Liver (tissue), 9 donors: ENCODE data around the gene HSPB3. TPM values are rescaled to one million over a fixed set of nuclear protein-coding genes. Genes with fewer than 3 reads are reported as not detected.

ENCODE experiments used
- DNase-seq: peaks from one replicate; pipeline ENCODE4 v3.0.0-alpha.2; 2017; ENCODE audit warnings: low spot score
- H3K27ac ChIP-seq, 2 donors: one replicate each; pipeline ENCODE4 v1.7.0; 2013; ENCODE audit warnings: inconsistent platforms in 2 of 2, low read length in 2 of 2, control low read depth in 1 of 2, low read depth in 1 of 2, mild to moderate bottlenecking in 1 of 2
- H3K27me3 ChIP-seq, 4 donors: one replicate each; pipeline versions ENCODE4 v1.6.1 to v1.7.0; 2013; ENCODE audit warnings: low read length in 3 of 4, inconsistent platforms in 1 of 4, mild to moderate bottlenecking in 1 of 4, moderate library complexity in 1 of 4; ENCODE audit not compliant: control insufficient read depth in 4 of 4, insufficient read depth in 4 of 4
- H3K36me3 ChIP-seq, 4 donors: one replicate each; pipeline versions ENCODE4 v1.6.1 to v1.7.0; 2013; ENCODE audit warnings: low read length in 3 of 4, mild to moderate bottlenecking in 3 of 4, low read depth in 1 of 4, moderate library complexity in 1 of 4; ENCODE audit not compliant: control insufficient read depth in 4 of 4, insufficient read depth in 3 of 4
- H3K4me1 ChIP-seq, 4 donors: one replicate each; pipeline versions ENCODE4 v1.6.1 to v1.7.0; 2013; ENCODE audit warnings: low read length in 3 of 4, mild to moderate bottlenecking in 3 of 4, moderate library complexity in 1 of 4; ENCODE audit not compliant: control insufficient read depth in 4 of 4, insufficient read depth in 4 of 4
- H3K4me3 ChIP-seq, 3 donors: one replicate each; pipeline versions ENCODE4 v1.6.1 to v1.7.0; 2013; ENCODE audit warnings: low read length in 3 of 3, control low read depth in 1 of 3, low read depth in 1 of 3, mild to moderate bottlenecking in 1 of 3
- H3K9ac ChIP-seq, 2 donors: one replicate each; pipeline ENCODE4 v1.7.0; 2013; ENCODE audit warnings: low read length in 2 of 2, mild to moderate bottlenecking in 2 of 2, moderate library complexity in 2 of 2, control low read depth in 1 of 2, low read depth in 1 of 2
- H3K9me3 ChIP-seq, 4 donors: one replicate each; pipeline versions ENCODE4 v1.6.1 to v1.7.0; 2013; ENCODE audit warnings: low read length in 3 of 4; ENCODE audit not compliant: control insufficient read depth in 4 of 4
- ATF3 ChIP-seq: IDR thresholded peaks from 2 replicates; pipeline ENCODE4 v1.6.1; 2016; ENCODE audit warnings: antibody characterized with exemption
- CTCF ChIP-seq: fragments of 150-350 bp; IDR thresholded peaks from 2 replicates; pipeline ENCODE4 v1.5.1; 2017; ENCODE audit warnings: improper control_type of control experiment, low read depth, low read length; ENCODE audit not compliant: missing input control
- EGR1 ChIP-seq, 2 donors: IDR thresholded peaks; 2 replicates each; pipeline ENCODE4 v1.6.1; 2016 to 2018; ENCODE audit warnings: antibody characterized with exemption in 2 of 2, low read depth in 2 of 2
- FOXA1 ChIP-seq: IDR thresholded peaks from 2 replicates; pipeline ENCODE4 v1.6.1; 2016; ENCODE audit warnings: antibody characterized with exemption
- FOXA2 ChIP-seq: IDR thresholded peaks from 2 replicates; pipeline ENCODE4 v1.6.1; 2016; ENCODE audit warnings: antibody characterized with exemption
- GABPA ChIP-seq, 2 donors: IDR thresholded peaks in 1 of 2; conservative IDR thresholded peaks in 1 of 2; 2 replicates each; pipeline ENCODE4 v1.6.1; 2016; ENCODE audit warnings: antibody characterized with exemption in 2 of 2, mild to moderate bottlenecking in 1 of 2, moderate library complexity in 1 of 2
- HNF4A ChIP-seq, 2 donors: conservative IDR thresholded peaks; 2 replicates each; pipeline ENCODE4 v1.6.1; 2016; ENCODE audit warnings: antibody characterized with exemption in 2 of 2, mild to moderate bottlenecking in 2 of 2
- HNF4G ChIP-seq: IDR thresholded peaks from 2 replicates; pipeline ENCODE4 v1.6.1; 2016; ENCODE audit warnings: antibody characterized with exemption
- JUND ChIP-seq, 2 donors: IDR thresholded peaks; 2 replicates each; pipeline ENCODE4 v1.6.1; 2016; ENCODE audit warnings: antibody characterized with exemption in 2 of 2
- MAX ChIP-seq: IDR thresholded peaks from 2 replicates; pipeline ENCODE4 v1.6.1; 2016; ENCODE audit warnings: antibody characterized with exemption
- NR2F2 ChIP-seq: IDR thresholded peaks from 2 replicates; pipeline ENCODE4 v1.6.1; 2016; ENCODE audit warnings: antibody characterized with exemption
- RAD21 ChIP-seq, 2 donors: IDR thresholded peaks; 2 replicates each; pipeline ENCODE4 v1.6.1; 2016; ENCODE audit warnings: antibody characterized with exemption in 2 of 2, mild to moderate bottlenecking in 2 of 2
- REST ChIP-seq: IDR thresholded peaks from 2 replicates; pipeline ENCODE4 v1.6.1; 2016; ENCODE audit warnings: antibody characterized with exemption, mild to moderate bottlenecking
- RXRA ChIP-seq, 2 donors: IDR thresholded peaks; 2 replicates each; pipeline ENCODE4 v1.6.1; 2017 to 2018; ENCODE audit warnings: antibody characterized with exemption in 2 of 2, mild to moderate bottlenecking in 1 of 2
- SP1 ChIP-seq: IDR thresholded peaks from 2 replicates; pipeline ENCODE4 v1.6.1; 2018; ENCODE audit warnings: antibody characterized with exemption, mild to moderate bottlenecking
- TAF1 ChIP-seq: conservative IDR thresholded peaks from 2 replicates; pipeline ENCODE4 v1.6.1; 2016; ENCODE audit warnings: antibody characterized with exemption, mild to moderate bottlenecking
- YY1 ChIP-seq: IDR thresholded peaks from 2 replicates; pipeline ENCODE4 v1.6.1; 2016; ENCODE audit warnings: antibody characterized with exemption, mild to moderate bottlenecking
- ZBTB33 ChIP-seq: IDR thresholded peaks from 2 replicates; pipeline ENCODE4 v1.6.1; 2016; ENCODE audit warnings: antibody characterized with exemption
- WGBS: extraction: QIAGEN DNeasy Blood & Tissue Kit; methylation state at CpG from one replicate; pipeline ENCODE4 v1.1.7; 2013; 5-methylcytosine and 5-hydroxymethylcytosine counted together
- polyA plus RNA-seq, 2 donors: library from polyadenylated mRNA; stranded (reverse) in 1 of 2; unstranded in 1 of 2; fragments of 200-250 nt in 1 of 2; fragments of >200 nt in 1 of 2; fragmentation: Nextera tagmentation in 1 of 2; extraction: Ambion mirVana in 1 of 2; gene quantifications; one replicate each; pipeline versions ENCODE4 v1.2.1 to v1.2.3, GENCODE V29; 2013 to 2015
- total RNA-seq, 2 donors: library from RNA; depleted of rRNA; stranded (reverse); fragments of >200 nt; gene quantifications; one replicate each; pipeline ENCODE4 v1.2.3, GENCODE V29; 2014
- donor health status: healthy.
- donor health status: healthy.
- donor health status: healthy.
- donor health status: healthy.
- donor health status: healthy.

The HSPB3 gene
- total and polyA plus RNA-seq, 4 donors: 0.17 TPM; not detected in 3

- Histone ChIP-seq H3K27ac (no peak overlapping the region), H3K4me3 (no peak overlapping the region), H3K4me1 (no peaks in the 10 kb centered on the region), H3K36me3 (no peaks in the 10 kb centered on the region), H3K9me3 (no peaks in the 10 kb centered on the region), H3K9ac (no peak overlapping the region), H3K27me3 (no peaks in the 10 kb centered on the region)
- DNase-seq: no peak
- 92% methylated on average over 2 of the region's 2 CpGs for WGBS
- TF ChIP-seq MAX: no peak
- no peak for TF ChIP-seq RAD21 (IDR thresholded peaks at IDR 0.05)
- no peak for TF ChIP-seq ATF3
- no peak for TF ChIP-seq NR2F2
- no peak for TF ChIP-seq HNF4G
- TF ChIP-seq CTCF: no peak
- no peak for TF ChIP-seq RXRA (IDR thresholded peaks at IDR 0.05)
- TF ChIP-seq JUND (IDR thresholded peaks at IDR 0.05): no peak
- no peak for TF ChIP-seq FOXA2
- TF ChIP-seq ZBTB33: no peak
- TF ChIP-seq REST: no peak
- no peak for TF ChIP-seq TAF1
- TF ChIP-seq EGR1 (IDR thresholded peaks at IDR 0.05; ENCODE audit: low read depth in 2 of 2): no peak
- no peak for TF ChIP-seq GABPA (IDR thresholded peaks at IDR 0.05 in 1 of 2, conservative IDR thresholded peaks at IDR 0.05 in 1 of 2)
- TF ChIP-seq FOXA1: no peak
- no peak for TF ChIP-seq SP1
- no peak for TF ChIP-seq HNF4A (conservative IDR thresholded peaks at IDR 0.05)
- no peak for TF ChIP-seq YY1
These were observed 9.7 kb upstream of the HSPB3 start for GRCh38 chr5:54445691-54446378.
